Liver (tissue), 9 donors: Measurements from ENCODE around the gene CELF2. TPM values are rescaled to one million over a fixed set of nuclear protein-coding genes. Genes with fewer than 3 reads are reported as not detected.
A peak's percentile ranks its signal among the peaks of the same experiment; 100 is the strongest.

Experiments
- DNase-seq: peaks from one replicate; pipeline ENCODE4 v3.0.0-alpha.2; 2017; ENCODE audit warnings: low spot score
- H3K27ac ChIP-seq, 2 donors: one replicate each; pipeline ENCODE4 v1.7.0; 2013; ENCODE audit warnings: inconsistent platforms in 2 of 2, low read length in 2 of 2, control low read depth in 1 of 2, low read depth in 1 of 2, mild to moderate bottlenecking in 1 of 2
- H3K27me3 ChIP-seq, 4 donors: one replicate each; pipeline versions ENCODE4 v1.6.1 to v1.7.0; 2013; ENCODE audit warnings: low read length in 3 of 4, inconsistent platforms in 1 of 4, mild to moderate bottlenecking in 1 of 4, moderate library complexity in 1 of 4; ENCODE audit not compliant: control insufficient read depth in 4 of 4, insufficient read depth in 4 of 4
- H3K36me3 ChIP-seq, 4 donors: one replicate each; pipeline versions ENCODE4 v1.6.1 to v1.7.0; 2013; ENCODE audit warnings: low read length in 3 of 4, mild to moderate bottlenecking in 3 of 4, low read depth in 1 of 4, moderate library complexity in 1 of 4; ENCODE audit not compliant: control insufficient read depth in 4 of 4, insufficient read depth in 3 of 4
- H3K4me1 ChIP-seq, 4 donors: one replicate each; pipeline versions ENCODE4 v1.6.1 to v1.7.0; 2013; ENCODE audit warnings: low read length in 3 of 4, mild to moderate bottlenecking in 3 of 4, moderate library complexity in 1 of 4; ENCODE audit not compliant: control insufficient read depth in 4 of 4, insufficient read depth in 4 of 4
- H3K4me3 ChIP-seq, 3 donors: one replicate each; pipeline versions ENCODE4 v1.6.1 to v1.7.0; 2013; ENCODE audit warnings: low read length in 3 of 3, control low read depth in 1 of 3, low read depth in 1 of 3, mild to moderate bottlenecking in 1 of 3
- H3K9ac ChIP-seq, 2 donors: one replicate each; pipeline ENCODE4 v1.7.0; 2013; ENCODE audit warnings: low read length in 2 of 2, mild to moderate bottlenecking in 2 of 2, moderate library complexity in 2 of 2, control low read depth in 1 of 2, low read depth in 1 of 2
- H3K9me3 ChIP-seq, 4 donors: one replicate each; pipeline versions ENCODE4 v1.6.1 to v1.7.0; 2013; ENCODE audit warnings: low read length in 3 of 4; ENCODE audit not compliant: control insufficient read depth in 4 of 4
- CTCF ChIP-seq: fragments of 150-350 bp; IDR thresholded peaks from 2 replicates; pipeline ENCODE4 v1.5.1; 2017; ENCODE audit warnings: improper control_type of control experiment, low read depth, low read length; ENCODE audit not compliant: missing input control
- EGR1 ChIP-seq, 2 donors: IDR thresholded peaks; 2 replicates each; pipeline ENCODE4 v1.6.1; 2016 to 2018; ENCODE audit warnings: antibody characterized with exemption in 2 of 2, low read depth in 2 of 2
- FOXA1 ChIP-seq: IDR thresholded peaks from 2 replicates; pipeline ENCODE4 v1.6.1; 2016; ENCODE audit warnings: antibody characterized with exemption
- FOXA2 ChIP-seq: IDR thresholded peaks from 2 replicates; pipeline ENCODE4 v1.6.1; 2016; ENCODE audit warnings: antibody characterized with exemption
- GABPA ChIP-seq, 2 donors: IDR thresholded peaks in 1 of 2; conservative IDR thresholded peaks in 1 of 2; 2 replicates each; pipeline ENCODE4 v1.6.1; 2016; ENCODE audit warnings: antibody characterized with exemption in 2 of 2, mild to moderate bottlenecking in 1 of 2, moderate library complexity in 1 of 2
- HNF4A ChIP-seq, 2 donors: conservative IDR thresholded peaks; 2 replicates each; pipeline ENCODE4 v1.6.1; 2016; ENCODE audit warnings: antibody characterized with exemption in 2 of 2, mild to moderate bottlenecking in 2 of 2
- HNF4G ChIP-seq: IDR thresholded peaks from 2 replicates; pipeline ENCODE4 v1.6.1; 2016; ENCODE audit warnings: antibody characterized with exemption
- JUND ChIP-seq, 2 donors: IDR thresholded peaks; 2 replicates each; pipeline ENCODE4 v1.6.1; 2016; ENCODE audit warnings: antibody characterized with exemption in 2 of 2
- NR2F2 ChIP-seq: IDR thresholded peaks from 2 replicates; pipeline ENCODE4 v1.6.1; 2016; ENCODE audit warnings: antibody characterized with exemption
- RAD21 ChIP-seq, 2 donors: IDR thresholded peaks; 2 replicates each; pipeline ENCODE4 v1.6.1; 2016; ENCODE audit warnings: antibody characterized with exemption in 2 of 2, mild to moderate bottlenecking in 2 of 2
- RXRA ChIP-seq, 2 donors: IDR thresholded peaks; 2 replicates each; pipeline ENCODE4 v1.6.1; 2017 to 2018; ENCODE audit warnings: antibody characterized with exemption in 2 of 2, mild to moderate bottlenecking in 1 of 2
- SP1 ChIP-seq: IDR thresholded peaks from 2 replicates; pipeline ENCODE4 v1.6.1; 2018; ENCODE audit warnings: antibody characterized with exemption, mild to moderate bottlenecking
- TAF1 ChIP-seq: conservative IDR thresholded peaks from 2 replicates; pipeline ENCODE4 v1.6.1; 2016; ENCODE audit warnings: antibody characterized with exemption, mild to moderate bottlenecking
- YY1 ChIP-seq: IDR thresholded peaks from 2 replicates; pipeline ENCODE4 v1.6.1; 2016; ENCODE audit warnings: antibody characterized with exemption, mild to moderate bottlenecking
- ZBTB33 ChIP-seq: IDR thresholded peaks from 2 replicates; pipeline ENCODE4 v1.6.1; 2016; ENCODE audit warnings: antibody characterized with exemption
- WGBS: extraction: QIAGEN DNeasy Blood & Tissue Kit; methylation state at CpG from one replicate; pipeline ENCODE4 v1.1.7; 2013; 5-methylcytosine and 5-hydroxymethylcytosine counted together
- polyA plus RNA-seq, 2 donors: library from polyadenylated mRNA; stranded (reverse) in 1 of 2; unstranded in 1 of 2; fragments of 200-250 nt in 1 of 2; fragments of >200 nt in 1 of 2; fragmentation: Nextera tagmentation in 1 of 2; extraction: Ambion mirVana in 1 of 2; gene quantifications; one replicate each; pipeline versions ENCODE4 v1.2.1 to v1.2.3, GENCODE V29; 2013 to 2015
- total RNA-seq, 2 donors: library from RNA; depleted of rRNA; stranded (reverse); fragments of >200 nt; gene quantifications; one replicate each; pipeline ENCODE4 v1.2.3, GENCODE V29; 2014
- TF ChIP-seq, protein P1 (sequence below): IDR thresholded peaks from 2 replicates; pipeline ENCODE4 v1.6.1; 2016; ENCODE audit warnings: antibody characterized with exemption
- TF ChIP-seq, protein P2 (sequence below): IDR thresholded peaks from 2 replicates; pipeline ENCODE4 v1.6.1; 2016; ENCODE audit warnings: antibody characterized with exemption, mild to moderate bottlenecking
- TF ChIP-seq, protein P3 (sequence below): IDR thresholded peaks from 2 replicates; pipeline ENCODE4 v1.6.1; 2016; ENCODE audit warnings: antibody characterized with exemption
- donor health status: healthy.
- donor health status: healthy.
- donor health status: healthy.
- donor health status: healthy.
- donor health status: healthy.

CELF2 gene
- total and polyA plus RNA-seq, 4 donors: 1.4 to 8.5 (median 5.6) TPM

DNA sequence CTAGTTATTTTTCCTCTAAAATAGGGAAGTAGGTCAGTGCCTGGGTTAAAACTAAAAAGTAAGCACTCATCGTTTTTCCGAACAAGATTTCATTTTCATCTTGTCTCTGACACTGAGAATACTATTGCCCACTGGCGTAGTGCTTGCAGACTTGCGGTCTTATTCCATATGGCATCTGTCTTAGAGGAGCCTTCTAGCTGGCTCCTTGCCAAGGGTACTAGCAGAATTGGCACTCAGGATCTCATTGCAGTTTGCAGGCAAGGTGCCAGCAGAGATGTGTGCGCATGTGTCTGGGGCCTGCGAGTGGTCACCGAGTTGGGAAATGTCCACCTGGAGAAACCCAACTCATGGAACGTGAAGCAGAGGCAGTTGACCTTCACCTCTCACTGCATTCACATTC lies 143.4 kb downstream of the CELF2 start:
- H3K27me3 ChIP-seq: peaks cover 0 to 3% (median 0%) of the 10 kb centered on the region in 4 donors
- no peak overlapping the region for H3K9ac ChIP-seq
- TF ChIP-seq SP1 (no peak), NR2F2 (no peak), YY1 (no peak)
- H3K4me1 ChIP-seq: peaks cover 0 to 5% (median 4%) of the 10 kb centered on the region in 4 donors
- H3K4me3 ChIP-seq: no peak overlapping the region
- no peaks in the 10 kb centered on the region for H3K36me3 ChIP-seq
- DNase-seq: no peak
- 85% methylated on average over 8 of the region's 8 CpGs for WGBS
- H3K9me3 ChIP-seq: peaks cover 0 to 10% (median 0%) of the 10 kb centered on the region in 4 donors
- no peak overlapping the region for H3K27ac ChIP-seq

DNA sequence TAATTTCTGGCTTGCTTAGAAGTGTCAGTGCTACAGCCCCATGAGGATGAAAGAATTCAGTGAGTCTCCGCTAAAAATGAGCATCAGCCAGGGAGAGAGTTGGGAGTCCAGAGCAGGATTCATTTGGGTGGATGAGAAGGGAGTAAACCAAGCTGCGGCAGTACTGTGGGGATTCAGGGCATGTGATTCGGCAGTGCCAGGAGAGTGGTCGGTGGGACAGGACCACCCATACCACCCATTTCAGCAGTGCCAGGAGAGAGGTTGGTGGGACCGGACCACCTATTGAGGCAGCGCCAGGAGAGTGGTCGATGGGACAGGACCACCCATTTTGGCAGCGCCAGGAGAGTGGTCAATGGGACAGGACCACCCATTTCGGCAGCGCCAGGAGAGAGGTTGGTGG lies 144.2 kb downstream of the CELF2 start:
- Histone ChIP-seq H3K9ac (no peak overlapping the region), H3K27ac (peak overlapping the region in 1 of 2 donors; percentile 46), H3K4me1 (peaks cover 0 to 5% (median 4%) of the 10 kb centered on the region in 4 donors), H3K36me3 (no peaks in the 10 kb centered on the region), H3K9me3 (peaks cover 0 to 10% (median 0%) of the 10 kb centered on the region in 4 donors), H3K27me3 (peaks cover 0 to 3% (median 0%) of the 10 kb centered on the region in 4 donors), H3K4me3 (no peak overlapping the region)
- WGBS: 95% methylated on average over 10 of the region's 10 CpGs
- no peak for DNase-seq
- TF ChIP-seq GABPA (IDR thresholded peaks at IDR 0.05 in 1 of 2, conservative IDR thresholded peaks at IDR 0.05 in 1 of 2) (no peak), EGR1 (IDR thresholded peaks at IDR 0.05; ENCODE audit: low read depth in 2 of 2) (no peak)

- Histone ChIP-seq H3K4me3 (no peak overlapping the region), H3K9ac (peak overlapping the region in 1 of 2 donors; percentile 33), H3K4me1 (peaks cover 0 to 5% (median 4%) of the 10 kb centered on the region in 4 donors), H3K27ac (peak overlapping the region; percentile 59 to 65), H3K27me3 (peaks cover 0 to 3% (median 0%) of the 10 kb centered on the region in 4 donors), H3K9me3 (peaks cover 0 to 10% (median 0%) of the 10 kb centered on the region in 4 donors), H3K36me3 (no peaks in the 10 kb centered on the region)
- DNase-seq: no peak
- TF ChIP-seq TAF1 (no peak), EGR1 (IDR thresholded peaks at IDR 0.05; ENCODE audit: low read depth in 2 of 2) (no peak), GABPA (IDR thresholded peaks at IDR 0.05 in 1 of 2, conservative IDR thresholded peaks at IDR 0.05 in 1 of 2) (no peak), NR2F2 (no peak), RAD21 (IDR thresholded peaks at IDR 0.05) (peak in 1 of 2 donors; percentile 13), HNF4G (no peak), CTCF (no peak), FOXA2 (no peak), FOXA1 (no peak), JUND (IDR thresholded peaks at IDR 0.05) (no peak), HNF4A (conservative IDR thresholded peaks at IDR 0.05) (no peak), RXRA (IDR thresholded peaks at IDR 0.05) (no peak), YY1 (peak; percentile 35), SP1 (peak; percentile 15), ZBTB33 (no peak)
- TF ChIP-seq, protein P1, sequence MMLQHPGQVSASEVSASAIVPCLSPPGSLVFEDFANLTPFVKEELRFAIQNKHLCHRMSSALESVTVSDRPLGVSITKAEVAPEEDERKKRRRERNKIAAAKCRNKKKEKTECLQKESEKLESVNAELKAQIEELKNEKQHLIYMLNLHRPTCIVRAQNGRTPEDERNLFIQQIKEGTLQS: no peak
- TF ChIP-seq, protein P2, sequence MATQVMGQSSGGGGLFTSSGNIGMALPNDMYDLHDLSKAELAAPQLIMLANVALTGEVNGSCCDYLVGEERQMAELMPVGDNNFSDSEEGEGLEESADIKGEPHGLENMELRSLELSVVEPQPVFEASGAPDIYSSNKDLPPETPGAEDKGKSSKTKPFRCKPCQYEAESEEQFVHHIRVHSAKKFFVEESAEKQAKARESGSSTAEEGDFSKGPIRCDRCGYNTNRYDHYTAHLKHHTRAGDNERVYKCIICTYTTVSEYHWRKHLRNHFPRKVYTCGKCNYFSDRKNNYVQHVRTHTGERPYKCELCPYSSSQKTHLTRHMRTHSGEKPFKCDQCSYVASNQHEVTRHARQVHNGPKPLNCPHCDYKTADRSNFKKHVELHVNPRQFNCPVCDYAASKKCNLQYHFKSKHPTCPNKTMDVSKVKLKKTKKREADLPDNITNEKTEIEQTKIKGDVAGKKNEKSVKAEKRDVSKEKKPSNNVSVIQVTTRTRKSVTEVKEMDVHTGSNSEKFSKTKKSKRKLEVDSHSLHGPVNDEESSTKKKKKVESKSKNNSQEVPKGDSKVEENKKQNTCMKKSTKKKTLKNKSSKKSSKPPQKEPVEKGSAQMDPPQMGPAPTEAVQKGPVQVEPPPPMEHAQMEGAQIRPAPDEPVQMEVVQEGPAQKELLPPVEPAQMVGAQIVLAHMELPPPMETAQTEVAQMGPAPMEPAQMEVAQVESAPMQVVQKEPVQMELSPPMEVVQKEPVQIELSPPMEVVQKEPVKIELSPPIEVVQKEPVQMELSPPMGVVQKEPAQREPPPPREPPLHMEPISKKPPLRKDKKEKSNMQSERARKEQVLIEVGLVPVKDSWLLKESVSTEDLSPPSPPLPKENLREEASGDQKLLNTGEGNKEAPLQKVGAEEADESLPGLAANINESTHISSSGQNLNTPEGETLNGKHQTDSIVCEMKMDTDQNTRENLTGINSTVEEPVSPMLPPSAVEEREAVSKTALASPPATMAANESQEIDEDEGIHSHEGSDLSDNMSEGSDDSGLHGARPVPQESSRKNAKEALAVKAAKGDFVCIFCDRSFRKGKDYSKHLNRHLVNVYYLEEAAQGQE: no peak
- TF ChIP-seq, protein P3, sequence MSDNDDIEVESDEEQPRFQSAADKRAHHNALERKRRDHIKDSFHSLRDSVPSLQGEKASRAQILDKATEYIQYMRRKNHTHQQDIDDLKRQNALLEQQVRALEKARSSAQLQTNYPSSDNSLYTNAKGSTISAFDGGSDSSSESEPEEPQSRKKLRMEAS: peak; percentile 13
- 71% methylated on average over 10 of the region's 10 CpGs for WGBS
Observed at GRCh38 chr10:11162828-11163599, 145.3 kb downstream of the CELF2 start.
